Chondrocyte (in vitro differentiated cells): Measurements from ENCODE around the gene P4HB. TPM values are rescaled to one million over a fixed set of nuclear protein-coding genes. Genes with fewer than 3 reads are reported as not detected.

Experiments
- DNase-seq: peaks from one replicate; pipeline ENCODE4 v3.0.0; 2021; ENCODE audit warnings: mixed read lengths, low spot score
- H3K27ac Mint-ChIP-seq: one replicate; pipeline ENCODE4 v1.8.0; 2021; ENCODE audit warnings: mild to moderate bottlenecking, moderate library complexity, mixed read lengths; ENCODE audit not compliant: unreplicated experiment
- H3K27me3 Mint-ChIP-seq: 2 replicates; pipeline ENCODE4 v1.8.0; 2021; ENCODE audit warnings: low read depth, mixed read lengths
- H3K36me3 Mint-ChIP-seq: 2 replicates; pipeline ENCODE4 v1.8.0; 2021; ENCODE audit warnings: low read depth, mixed read lengths
- H3K4me1 Mint-ChIP-seq: 2 replicates; pipeline ENCODE4 v1.8.0; 2021; ENCODE audit warnings: low read depth, mild to moderate bottlenecking, mixed read lengths
- H3K4me3 Mint-ChIP-seq: one replicate; pipeline ENCODE4 v1.8.0; 2021; ENCODE audit warnings: mild to moderate bottlenecking, moderate library complexity, mixed read lengths; ENCODE audit not compliant: unreplicated experiment
- H3K9me3 Mint-ChIP-seq: 2 replicates; pipeline ENCODE4 v1.8.0; 2021; ENCODE audit warnings: low read depth, mixed read lengths
- total RNA-seq: library from RNA; stranded (reverse); gene quantifications from 3 replicates; pipeline ENCODE4 v1.2.1, GENCODE V29; 2021
- TF ChIP-seq, protein P1 (sequence below): fragments of 200-600 bp; sonication (generic); IDR thresholded peaks from 2 replicates; pipeline ENCODE4 v1.5.0; 2021; ENCODE audit warnings: antibody characterized with exemption, mild to moderate bottlenecking, moderate library complexity

The P4HB gene
- total RNA-seq, 1 donor from 2014 or later, result 1,012 TPM

DNA sequence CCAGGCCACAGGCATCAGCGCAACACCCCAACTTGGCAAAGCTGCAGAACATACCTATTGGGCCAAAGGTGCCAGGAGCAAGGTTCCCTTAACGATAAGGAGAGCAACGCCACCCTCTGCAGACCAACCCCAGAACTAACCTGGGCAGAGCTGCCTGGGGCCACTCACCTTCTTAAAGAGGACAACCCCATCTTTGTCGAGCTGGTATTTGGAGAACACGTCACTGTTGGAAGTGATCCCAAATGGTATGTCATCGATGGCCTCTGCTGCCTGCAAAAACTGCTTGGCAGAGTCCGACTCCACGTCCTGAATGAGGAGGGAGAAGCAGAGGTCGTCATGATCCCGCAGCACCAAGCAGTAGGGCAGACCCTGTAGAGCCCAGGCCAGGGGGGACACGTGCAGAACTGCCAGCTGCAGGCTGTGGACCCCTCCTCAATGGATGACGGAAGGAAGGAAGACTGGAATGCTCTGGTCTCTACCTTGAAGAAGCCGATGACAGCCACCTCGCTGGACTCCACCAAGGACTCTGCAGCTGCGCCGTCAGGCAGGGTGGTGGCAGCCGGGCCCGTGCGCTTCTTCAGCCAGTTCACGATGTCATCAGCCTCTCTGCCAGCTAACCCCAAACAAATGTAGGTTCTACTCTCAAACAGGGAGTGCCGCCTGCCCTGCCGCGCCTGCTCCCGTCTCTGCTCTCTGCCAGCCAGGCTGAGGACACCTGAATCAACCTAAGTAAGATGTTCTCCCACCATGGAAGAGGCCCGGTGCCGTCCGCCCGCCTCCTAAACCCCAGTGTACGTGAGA, 5.2 kb downstream of the P4HB start:
- H3K9me3 Mint-ChIP-seq, result no peaks in the 10 kb centered on the region
- H3K4me3 Mint-ChIP-seq, result no peak overlapping the region
- H3K4me1 Mint-ChIP-seq, result peaks cover 42% of the 10 kb centered on the region
- TF ChIP-seq, protein P1, sequence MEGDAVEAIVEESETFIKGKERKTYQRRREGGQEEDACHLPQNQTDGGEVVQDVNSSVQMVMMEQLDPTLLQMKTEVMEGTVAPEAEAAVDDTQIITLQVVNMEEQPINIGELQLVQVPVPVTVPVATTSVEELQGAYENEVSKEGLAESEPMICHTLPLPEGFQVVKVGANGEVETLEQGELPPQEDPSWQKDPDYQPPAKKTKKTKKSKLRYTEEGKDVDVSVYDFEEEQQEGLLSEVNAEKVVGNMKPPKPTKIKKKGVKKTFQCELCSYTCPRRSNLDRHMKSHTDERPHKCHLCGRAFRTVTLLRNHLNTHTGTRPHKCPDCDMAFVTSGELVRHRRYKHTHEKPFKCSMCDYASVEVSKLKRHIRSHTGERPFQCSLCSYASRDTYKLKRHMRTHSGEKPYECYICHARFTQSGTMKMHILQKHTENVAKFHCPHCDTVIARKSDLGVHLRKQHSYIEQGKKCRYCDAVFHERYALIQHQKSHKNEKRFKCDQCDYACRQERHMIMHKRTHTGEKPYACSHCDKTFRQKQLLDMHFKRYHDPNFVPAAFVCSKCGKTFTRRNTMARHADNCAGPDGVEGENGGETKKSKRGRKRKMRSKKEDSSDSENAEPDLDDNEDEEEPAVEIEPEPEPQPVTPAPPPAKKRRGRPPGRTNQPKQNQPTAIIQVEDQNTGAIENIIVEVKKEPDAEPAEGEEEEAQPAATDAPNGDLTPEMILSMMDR, result no peak
- no peaks in the 10 kb centered on the region for H3K27me3 Mint-ChIP-seq
- H3K27ac Mint-ChIP-seq, result no peak overlapping the region
- no peak for DNase-seq
- peaks cover 21% of the 10 kb centered on the region for H3K36me3 Mint-ChIP-seq

DNA sequence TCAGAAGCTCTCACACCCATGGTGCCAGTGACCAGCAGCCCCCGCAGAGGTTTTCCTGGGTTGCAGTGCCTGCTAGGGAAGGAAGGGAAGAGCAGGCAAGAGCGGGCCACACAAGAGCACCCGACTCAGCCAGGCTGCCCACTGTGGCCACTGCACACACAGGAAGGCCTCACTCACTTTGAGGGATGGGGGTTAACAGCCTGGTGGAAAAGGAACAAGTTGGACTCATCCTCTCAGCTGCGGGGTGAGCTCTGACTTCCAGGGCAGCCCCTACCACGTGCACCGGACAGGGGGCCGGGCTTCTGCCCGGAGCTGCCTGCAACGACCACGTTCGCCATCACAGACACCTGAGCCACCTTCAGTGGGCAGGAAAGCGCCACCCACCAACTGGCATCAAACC, 8.1 kb downstream of the P4HB start:
- no peak for DNase-seq
- no peak overlapping the region for H3K27ac Mint-ChIP-seq
- TF ChIP-seq, protein P1, result no peak
- no peak overlapping the region for H3K4me3 Mint-ChIP-seq
- no peaks in the 10 kb centered on the region for H3K27me3 Mint-ChIP-seq
- peaks cover 17% of the 10 kb centered on the region for H3K4me1 Mint-ChIP-seq
- peaks cover 21% of the 10 kb centered on the region for H3K36me3 Mint-ChIP-seq
- no peaks in the 10 kb centered on the region for H3K9me3 Mint-ChIP-seq

DNA sequence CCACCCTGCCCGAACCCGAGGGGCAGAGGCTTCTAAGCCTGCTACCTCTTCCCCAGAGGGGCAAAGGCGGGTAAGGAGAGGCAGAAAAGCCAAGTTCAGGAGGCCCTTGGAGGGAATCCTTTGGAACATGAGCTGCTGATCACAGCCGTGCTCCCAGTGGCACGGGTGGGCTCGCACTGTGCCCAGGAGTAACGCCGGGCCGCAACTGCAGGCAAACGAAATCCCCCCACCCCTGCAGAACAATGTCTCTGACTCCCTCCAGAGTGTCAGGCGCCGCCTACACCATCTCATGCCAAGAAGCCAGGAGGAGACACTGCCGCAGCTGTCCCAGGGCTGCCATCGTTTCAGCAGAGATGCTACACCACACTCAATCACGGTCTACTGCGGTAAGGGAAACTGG, 8.9 kb downstream of the P4HB start:
- no peaks in the 10 kb centered on the region for H3K27me3 Mint-ChIP-seq
- H3K27ac Mint-ChIP-seq, result no peak overlapping the region
- no peak for DNase-seq
- H3K4me3 Mint-ChIP-seq, result no peak overlapping the region
- no peaks in the 10 kb centered on the region for H3K9me3 Mint-ChIP-seq
- H3K4me1 Mint-ChIP-seq, result peaks cover 14% of the 10 kb centered on the region
- peaks cover 25% of the 10 kb centered on the region for H3K36me3 Mint-ChIP-seq
- TF ChIP-seq, protein P1, result no peak

DNA sequence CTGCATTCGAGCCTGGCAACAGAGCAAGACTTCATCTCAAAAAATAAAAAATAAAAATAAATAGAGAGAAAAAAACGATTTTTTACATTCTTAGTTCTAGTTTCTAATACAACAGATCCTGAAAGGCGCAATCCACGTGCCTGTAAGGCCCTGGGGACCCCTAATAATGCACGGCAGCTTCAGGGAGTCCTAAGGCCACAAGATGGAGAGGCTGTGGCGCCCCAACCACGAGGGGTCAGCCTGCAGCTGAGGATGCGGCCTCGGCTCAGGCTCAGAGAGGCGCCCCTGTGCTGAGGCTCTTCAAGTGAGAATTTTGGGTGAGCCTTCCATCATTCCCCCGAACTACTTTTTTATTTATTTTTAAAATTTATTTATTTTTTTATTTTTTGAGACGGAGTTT, 10.9 kb downstream of the P4HB start:
- no peak overlapping the region for H3K4me3 Mint-ChIP-seq
- no peak for DNase-seq
- H3K9me3 Mint-ChIP-seq, result no peaks in the 10 kb centered on the region
- peaks cover 30% of the 10 kb centered on the region for H3K36me3 Mint-ChIP-seq
- no peaks in the 10 kb centered on the region for H3K4me1 Mint-ChIP-seq
- H3K27ac Mint-ChIP-seq, result no peak overlapping the region
- TF ChIP-seq, protein P1, result no peak
- no peaks in the 10 kb centered on the region for H3K27me3 Mint-ChIP-seq

DNA sequence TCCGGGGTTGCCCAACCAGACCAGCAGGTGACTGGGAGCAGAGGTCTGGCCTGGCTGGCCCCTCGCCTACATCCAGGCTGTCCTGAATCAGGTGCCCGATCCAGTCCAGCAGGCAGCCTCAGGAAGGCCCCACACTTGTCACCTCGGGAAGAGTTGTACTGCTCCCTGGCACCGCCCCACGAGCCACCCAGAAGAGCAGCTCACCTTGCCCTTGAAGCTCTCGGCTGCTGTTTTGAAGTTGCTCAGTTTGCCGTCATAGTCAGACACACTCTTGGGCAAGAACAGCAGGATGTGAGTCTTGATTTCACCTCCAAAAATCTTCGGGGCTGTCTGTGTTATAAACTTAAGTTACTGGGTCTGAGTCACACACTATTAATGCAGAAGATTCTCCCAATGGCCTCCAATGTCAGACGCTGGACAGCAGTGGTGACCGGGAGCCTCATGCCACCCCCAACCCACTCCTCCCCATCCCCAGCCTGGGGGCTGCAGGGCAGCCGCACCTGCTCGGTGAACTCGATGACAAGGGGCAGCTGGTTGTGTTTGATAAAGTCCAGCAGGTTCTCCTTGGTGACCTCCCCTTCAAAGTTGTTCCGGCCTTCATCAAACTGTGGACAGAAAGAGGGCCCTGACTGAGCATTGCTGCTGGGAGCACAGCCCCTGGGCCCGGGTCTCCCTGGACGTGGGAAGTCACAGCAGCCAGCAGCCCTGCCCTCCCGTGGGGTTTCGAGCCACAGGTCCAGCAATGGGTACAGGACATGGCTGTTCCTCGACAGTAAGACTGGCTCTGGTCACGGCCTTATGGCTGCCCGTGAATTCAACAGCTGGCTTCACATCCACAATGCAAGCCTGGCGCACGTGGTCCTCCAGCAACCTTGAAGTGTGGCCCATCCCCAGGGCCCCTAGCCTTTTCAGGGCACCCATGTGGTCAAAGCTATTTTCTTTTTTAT, 13.3 kb downstream of the P4HB start:
- TF ChIP-seq, protein P1, result no peak
- DNase-seq, result no peak
- no peak overlapping the region for H3K27ac Mint-ChIP-seq
- H3K9me3 Mint-ChIP-seq, result no peaks in the 10 kb centered on the region
- H3K4me3 Mint-ChIP-seq, result no peak overlapping the region
- peaks cover 27% of the 10 kb centered on the region for H3K36me3 Mint-ChIP-seq
- H3K4me1 Mint-ChIP-seq, result no peaks in the 10 kb centered on the region
- H3K27me3 Mint-ChIP-seq, result no peaks in the 10 kb centered on the region
